ENCODE data around the gene RGS8. TPM values are rescaled to one million over a fixed set of nuclear protein-coding genes. Genes with fewer than 3 reads are reported as not detected.

The RGS8 gene
- total and polyA plus RNA-seq, 10 of the 15 experiments (the other 5 are each of a cell fraction or from before 2014, with no cell fraction given), result 0.03 to 0.62 (median 0.33) TPM

- TF ChIP-seq NR2C2 (IDR thresholded peaks at IDR 0.05; ENCODE audit: borderline replicate concordance, control insufficient read depth, insufficient read length, low read depth) (no peak), RFX5 (IDR thresholded peaks at IDR 0.05; ENCODE audit: low read depth, low read length) (no peak), ETV6 (conservative IDR thresholded peaks at IDR 0.05 in 1 of 2, IDR thresholded peaks at IDR 0.05 in 1 of 2; ENCODE audit: borderline replicate concordance in 1 of 2, low read depth in 1 of 2) (no peak), CBX3 (IDR thresholded peaks at IDR 0.05; ENCODE audit: borderline replicate concordance, low read depth) (no peak), REST (IDR thresholded peaks at IDR 0.05; ENCODE audit: low read depth, low read length) (no peak), IRF4 (IDR thresholded peaks at IDR 0.05; ENCODE audit: low read depth, low read length) (no peak)
Observed at GRCh38 chr1:182699393-182700350, 15.3 kb upstream of the RGS8 start (continued).

DNA sequence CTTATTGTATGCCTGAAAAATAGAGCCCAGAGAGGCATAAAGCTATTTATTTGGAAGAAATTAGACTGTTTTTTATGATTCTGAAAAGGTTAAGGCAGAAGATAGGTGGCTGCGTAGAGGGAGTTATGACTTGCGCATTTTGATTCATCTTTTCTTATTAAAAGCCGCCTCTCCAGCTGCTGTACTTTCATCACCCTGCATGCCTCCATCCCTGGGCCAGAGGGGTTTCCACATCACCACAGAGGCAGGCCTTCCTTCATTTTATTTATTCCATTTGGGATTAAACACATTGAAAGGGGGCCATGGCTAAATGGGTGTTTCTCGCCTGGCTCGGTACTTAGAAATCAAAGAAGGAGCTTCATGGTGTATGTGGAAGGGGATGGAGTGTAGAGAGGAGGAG lies 14.6 kb upstream of the RGS8 start:
- POLR2A ChIA-PET, result interaction anchor here (0.5 to 1.2 kb wide), 2 partner anchors 49 to 1413 kb away, joined by 3 read pairs; no protein-coding TSS in a partner anchor
- Histone ChIP-seq H3K4me1 (ENCODE audit: control insufficient read depth, insufficient read depth, low read length) (no peaks in the 10 kb centered on the region), H3K27ac (ENCODE audit: control insufficient read depth, insufficient read depth) (no peak overlapping the region), H3K4me3 (no peak overlapping the region), H3K9ac (ENCODE audit: control insufficient read depth, insufficient read depth, low read length) (no peak overlapping the region), H3K27me3 (replicated peaks in 1 of 2; ENCODE audit: control insufficient read depth in 2 of 2, insufficient read depth in 2 of 2, low read length in 1 of 2) (peaks cover 0 to 4% of the 10 kb centered on the region in 2 experiments; a peak in 1 of 4 replicates), H3K36me3 (ENCODE audit: control insufficient read depth in 2 of 2, insufficient read depth in 2 of 2, low read length in 1 of 2) (no peaks in the 10 kb centered on the region), H3K9me3 (replicated peaks; ENCODE audit: control insufficient read depth, insufficient read depth, low read length) (no peaks in the 10 kb centered on the region), H2AFZ (ENCODE audit: control insufficient read depth, low read depth, low read length) (no peak overlapping the region), H3K4me2 (ENCODE audit: control insufficient read depth, insufficient read depth) (no peak overlapping the region), H3K79me2 (ENCODE audit: control insufficient read depth, insufficient read depth, low read length) (no peaks in the 10 kb centered on the region), H4K20me1 (ENCODE audit: control insufficient read depth, insufficient read depth) (no peaks in the 10 kb centered on the region)
- ATAC-seq (no peak), DNase-seq (ENCODE audit: low read depth, low spot score) (no peak), FAIRE-seq (no peak)
- intact Hi-C loops (cut with micrococcal nuclease; ENCODE audit: unreplicated experiment) (no loop called here), in situ Hi-C loops (cut with MboI) (no loop called here)
- CTCF ChIA-PET, result interaction anchor here (1.0 to 1.3 kb wide), 3 partner anchors 22 to 103 kb away, joined by 3 to 4 read pairs (median 3); no protein-coding TSS in a partner anchor
- no TSS peak for BruUV-seq (replicated peaks)
- SMC1A ChIA-PET (ENCODE audit: uncharacterized antibody, unreplicated experiment), result interaction anchor here (0.8 to 2.5 kb wide), 4 partner anchors 10 to 94 kb away, joined by 3 to 7 read pairs (median 3); no protein-coding TSS in a partner anchor
- 87% methylated on average over 5 of the region's 5 CpGs for WGBS (ENCODE audit: insufficient coverage, insufficient replicate concordance, low lambda C conversion rate, missing lambda C conversion rate)
- RAD21 ChIA-PET (ENCODE audit: unreplicated experiment), result no interaction called here
- no peak for TF ChIP-seq USF2 (IDR thresholded peaks at IDR 0.05; ENCODE audit: borderline replicate concordance, low read depth, low read length)
- no peak for TF ChIP-seq TCF3 (IDR thresholded peaks at IDR 0.05; ENCODE audit: borderline replicate concordance, insufficient read depth, low read depth, low read length)
- TF ChIP-seq TCF12 (IDR thresholded peaks at IDR 0.05; ENCODE audit: low read depth, low read length), result no peak
- no peak for TF ChIP-seq CREM (IDR thresholded peaks at IDR 0.05; ENCODE audit: low read depth)
- TF ChIP-seq IRF3 (IDR thresholded peaks at IDR 0.05), result no peak
- no peak for TF ChIP-seq ZNF274 (IDR thresholded peaks at IDR 0.05; ENCODE audit: insufficient read depth, insufficient read length)
- no peak for TF ChIP-seq FOXM1 (IDR thresholded peaks at IDR 0.05; ENCODE audit: low read depth, low read length)
- no peak for TF ChIP-seq WRNIP1 (IDR thresholded peaks at IDR 0.05; ENCODE audit: borderline replicate concordance, low read depth, low read length)
- TF ChIP-seq GABPA (IDR thresholded peaks at IDR 0.05; ENCODE audit: low read depth), result no peak
- no peak for TF ChIP-seq POLR2A (IDR thresholded peaks at IDR 0.05; ENCODE audit: low read depth, low read length)
- TF ChIP-seq NR2C1 (IDR thresholded peaks at IDR 0.05), result no peak

Measured in GM12878 (cell line).